Stimulated activated CD4-positive, alpha-beta T cell treated with anti-CD3 and anti-CD28 coated beads, Interleukin-4, amount 100 ng/mL, for 48 hours (primary cell): ENCODE measurements around the gene LAGE3.

Experiments
- DNase-seq, 2 donors: peaks; one replicate each; pipeline ENCODE4 v3.0.0-alpha.2; 2020; ENCODE audit warnings: low read depth in 2 of 2

LAGE3 gene

GRCh38 chrX:154478728-154479622, at the start of gene LAGE3:
Gene LAGE3, minus strand, starts transcription at chrX:154479281. Its CDS starts 366 bp downstream, at chrX:154478915.
- DNase-seq = peak; percentile 92 to 93

GRCh38 chrX:154526901-154527675, 48.0 kb upstream of the LAGE3 start:
- DNase-seq = peak; percentile 47 to 54

- DNase-seq = no peak
These were observed 46.8 kb upstream of the LAGE3 start for GRCh38 chrX:154525606-154526490.

GRCh38 chrX:154519389-154519788, 40.3 kb upstream of the LAGE3 start:
- DNase-seq = no peak

- DNase-seq = no peak
These were observed 38.2 kb upstream of the LAGE3 start for GRCh38 chrX:154517101-154517781.

- no peak for DNase-seq
These were observed 37.6 kb upstream of the LAGE3 start for GRCh38 chrX:154516656-154517100.

- DNase-seq = peak; percentile 90
These were observed 37.0 kb upstream of the LAGE3 start, which contains the start of gene FAM3A for GRCh38 chrX:154515966-154516655. Gene FAM3A, minus strand, starts transcription at chrX:154516232. Its CDS starts 460 bp downstream, at chrX:154515772.

GRCh38 chrX:154515090-154515965, 36.2 kb upstream of the LAGE3 start:
- no peak for DNase-seq

GRCh38 chrX:154513716-154514115, 34.6 kb upstream of the LAGE3 start:
- DNase-seq = no peak

- no peak for DNase-seq
These were observed 33.9 kb upstream of the LAGE3 start for GRCh38 chrX:154512879-154513553.

- no peak for DNase-seq
These were observed 32.7 kb upstream of the LAGE3 start for GRCh38 chrX:154511761-154512160.

GRCh38 chrX:154509455-154509854, 30.4 kb upstream of the LAGE3 start:
- DNase-seq = no peak

- DNase-seq = no peak
These were observed 29.3 kb upstream of the LAGE3 start for GRCh38 chrX:154508384-154508745.

- DNase-seq = no peak
These were observed 28.7 kb upstream of the LAGE3 start for GRCh38 chrX:154507673-154508383.

GRCh38 chrX:154506483-154507332, 27.6 kb upstream of the LAGE3 start:
- no peak for DNase-seq

GRCh38 chrX:154505734-154506133, 26.7 kb upstream of the LAGE3 start:
- no peak for DNase-seq

- DNase-seq = no peak
These were observed 23.9 kb upstream of the LAGE3 start for GRCh38 chrX:154502989-154503388.
